K562 (cell line): ENCODE measurements around the gene CTDSPL2. TPM values are rescaled to one million over a fixed set of nuclear protein-coding genes. Genes with fewer than 3 reads are reported as not detected.
A peak's percentile ranks its signal among the peaks of the same experiment; 100 is the strongest.

ENCODE experiments used
- ATAC-seq: fragments of 200-7000 bp; cut with Tn5 transposase; 3 replicates; pipeline ENCODE4 v1.9.1; 2020; ENCODE audit warnings: moderate library complexity
- Bru-seq: library from RNA; stranded (reverse); fragments of 400-500 nt; gene quantifications from one replicate; lab custom pipeline; 2021; lab: Mats Ljungman, UMichigan
- BruChase-seq, 2 experiments: library from RNA; stranded (reverse); fragments of 400-500 nt; gene quantifications; one replicate each; lab custom pipeline; 2021; lab: Mats Ljungman, UMichigan
- BruUV-seq: library from RNA; stranded (reverse); fragments of 400-500 nt; replicated peaks from 2 replicates; lab custom pipeline; 2021; lab: Mats Ljungman, UMichigan
- CTCF ChIA-PET: fragments of 300-600 bp; formaldehyde crosslinking; extraction: SDS; loops from one replicate; lab custom pipeline; 2021; ENCODE audit warnings: low intra/inter-chr PET ratio; lab: Yijun Ruan, JAX
- POLR2A ChIA-PET: fragments of 300-600, 350-650 bp; sonication (Branson Sonifier 250); formaldehyde crosslinking; extraction: SDS; loops from one replicate; lab custom pipeline; 2021; ENCODE audit warnings: antibody characterized with exemption, inconsistent platforms; lab: Yijun Ruan, JAX
- DNase-seq, 4 experiments: peaks; one replicate each; pipeline versions ENCODE4 v3.0.0 to v3.0.0-alpha.2; 2011 to 2018; ENCODE audit warnings: low spot score in 3 of 4, mixed read lengths in 3 of 4; ENCODE audit errors: extremely low read depth in 1 of 4
- FAIRE-seq: peaks from 2 replicates; lab custom pipeline; 2011; peaks lifted over from hg19 to GRCh38; lab: Jason Lieb, UNC
- H2AFZ ChIP-seq: 2 replicates; pipeline ENCODE4 v1.6.0; 2011; ENCODE audit warnings: low read depth, low read length, control low read depth, inconsistent platforms
- H3K27ac ChIP-seq: fragments of 200-600 bp; 3 replicates; pipeline ENCODE4 v1.8.0; 2011; ENCODE audit warnings: low read depth, mild to moderate bottlenecking, control low read depth, inconsistent platforms, low read length, moderate library complexity, mixed read lengths; ENCODE audit errors: extremely low read depth
- H3K27me3 ChIP-seq, 2 experiments: fragments of 300-600 bp in 1 of 2; 2 replicates in 1 of 2; 3 replicates in 1 of 2; pipeline versions ENCODE4 v1.6.0 to v1.8.0; 2011; ENCODE audit warnings: inconsistent platforms in 2 of 2, low read length in 2 of 2, mild to moderate bottlenecking in 1 of 2, mixed read lengths in 1 of 2, moderate library complexity in 1 of 2; ENCODE audit not compliant: control insufficient read depth in 2 of 2, insufficient read depth in 2 of 2
- H3K36me3 ChIP-seq: fragments of 300-600 bp; 3 replicates; pipeline ENCODE4 v1.8.0; 2011; ENCODE audit warnings: mild to moderate bottlenecking, low read length, inconsistent platforms; ENCODE audit not compliant: control insufficient read depth, insufficient read depth
- H3K4me1 ChIP-seq, 2 experiments: fragments of 200-600 bp in 1 of 2; replicated peaks in 1 of 2; 2 replicates in 1 of 2; 3 replicates in 1 of 2; pipeline versions ENCODE4 v1.5.1 to v1.8.0; 2011; ENCODE audit warnings: inconsistent platforms in 2 of 2, low read length in 2 of 2, mild to moderate bottlenecking in 1 of 2, mixed read lengths in 1 of 2, moderate library complexity in 1 of 2; ENCODE audit not compliant: control insufficient read depth in 2 of 2, insufficient read depth in 2 of 2
- H3K4me2 ChIP-seq: 2 replicates; pipeline ENCODE4 v1.6.1; 2011; ENCODE audit warnings: low read length, control low read depth, inconsistent platforms, mixed read lengths; ENCODE audit not compliant: insufficient read depth
- H3K4me3 ChIP-seq: fragments of 200-600 bp; sonication (generic), shearing (Covaris generic); 2 replicates; pipeline ENCODE4 v1.5.1; 2016; ENCODE audit warnings: control low read depth, inconsistent platforms
- H3K79me2 ChIP-seq: fragments of 200-600 bp; 3 replicates; pipeline ENCODE4 v1.8.0; 2011; ENCODE audit warnings: low read length, inconsistent platforms; ENCODE audit not compliant: control insufficient read depth, insufficient read depth
- H3K9ac ChIP-seq, 2 experiments: 2 replicates each; pipeline versions ENCODE4 v1.6.0 to v1.6.1; 2011; ENCODE audit warnings: low read depth in 2 of 2, low read length in 2 of 2, control low read depth in 1 of 2, inconsistent platforms in 1 of 2, mild to moderate bottlenecking in 1 of 2, mixed read lengths in 1 of 2; ENCODE audit not compliant: insufficient read depth in 1 of 2
- H3K9me1 ChIP-seq: one replicate; pipeline ENCODE4 v1.6.0; 2011; ENCODE audit warnings: inconsistent platforms, mild to moderate bottlenecking, low read length, moderate library complexity; ENCODE audit not compliant: control insufficient read depth, insufficient read depth
- H3K9me3 ChIP-seq: replicated peaks from 2 replicates; pipeline ENCODE4 v1.5.1; 2011; ENCODE audit warnings: low read depth, low read length, inconsistent platforms; ENCODE audit not compliant: control insufficient read depth, insufficient read depth
- H4K20me1 ChIP-seq: replicated peaks from 2 replicates; pipeline ENCODE4 v1.6.1; 2011; ENCODE audit warnings: low read length, inconsistent platforms, mixed read lengths; ENCODE audit not compliant: control insufficient read depth, insufficient read depth
- BCL6 ChIP-seq: fragments of 250-450 bp; sonication (Bioruptor Pico); IDR thresholded peaks from 2 replicates; pipeline ENCODE4 v1.4.0; 2020
- BDP1 ChIP-seq: IDR thresholded peaks from 3 replicates; pipeline ENCODE4 v1.6.1; 2011; ENCODE audit not compliant: insufficient read length, insufficient read depth
- CBX3 ChIP-seq, 2 experiments: IDR thresholded peaks; 1 replicate in 1 of 2; 2 replicates in 1 of 2; pipeline ENCODE4 v1.6.1; 2012; ENCODE audit warnings: inconsistent platforms in 2 of 2, low read length in 2 of 2, borderline replicate concordance in 1 of 2, control low read depth in 1 of 2
- CHCHD3 ChIP-seq: fragments of 250-450 bp; sonication (Bioruptor Pico); IDR thresholded peaks from 2 replicates; pipeline ENCODE4 v2.1.2; 2022; ENCODE audit warnings: mild to moderate bottlenecking
- FOXK2 ChIP-seq, 2 experiments: fragments of 450-650 bp; IDR thresholded peaks in 1 of 2; conservative IDR thresholded peaks in 1 of 2; 2 replicates each; pipeline ENCODE4 v1.6.1; 2016; ENCODE audit warnings: low read depth in 2 of 2, mild to moderate bottlenecking in 1 of 2
- FOXM1 ChIP-seq, 2 experiments: fragments of 450-650 bp in 1 of 2; sonication (generic) in 1 of 2; formaldehyde crosslinking in 1 of 2; IDR thresholded peaks; 2 replicates each; pipeline versions ENCODE4 v1.6.1 to v1.9.0; 2017 to 2022; ENCODE audit warnings: low read depth in 2 of 2, mild to moderate bottlenecking in 2 of 2, missing genetic modification reagents in 1 of 2, moderate library complexity in 1 of 2
- HDAC2 ChIP-seq: fragments of 450-650 bp; IDR thresholded peaks from 2 replicates; pipeline ENCODE4 v1.6.1; 2016; ENCODE audit warnings: mild to moderate bottlenecking
- HDGF ChIP-seq: fragments of 450-650 bp; IDR thresholded peaks from 2 replicates; pipeline ENCODE4 v1.6.1; 2016
- PML ChIP-seq: IDR thresholded peaks from 2 replicates; pipeline ENCODE4 v1.6.1; 2012; ENCODE audit warnings: low read length, inconsistent platforms
- PRMT5 ChIP-seq: sonication (generic); formaldehyde crosslinking; IDR thresholded peaks from 2 replicates; pipeline ENCODE4 v1.5.0; 2020; ENCODE audit warnings: missing genetic modification reagents
- ZFP1 ChIP-seq: fragments of 450-650 bp; formaldehyde crosslinking; IDR thresholded peaks from 2 replicates; pipeline ENCODE4 v1.4.0; 2020; ENCODE audit warnings: mild to moderate bottlenecking, mixed read lengths
- ZFPM2 ChIP-seq: fragments of 250-450 bp; sonication (Bioruptor Pico); IDR thresholded peaks from 2 replicates; pipeline ENCODE4 v1.5.1; 2022; ENCODE audit warnings: mild to moderate bottlenecking
- ZNF76 ChIP-seq: fragments of 250-450 bp; sonication (Bioruptor Pico); IDR thresholded peaks from 2 replicates; pipeline ENCODE4 v1.4.0; 2020; ENCODE audit warnings: mild to moderate bottlenecking, moderate library complexity, borderline replicate concordance
- WGBS: fragments of 100-300 bp; shearing (Covaris generic); methylation state at CpG from one replicate; pipeline ENCODE4 v1.1.6; 2016; ENCODE audit warnings: low coverage, mixed read lengths; ENCODE audit not compliant: insufficient coverage; ENCODE audit errors: missing lambda C conversion rate; 5-methylcytosine and 5-hydroxymethylcytosine counted together
- in situ Hi-C: fragments of 300-500 bp; cut with MboI; formaldehyde crosslinking; loops from 4 replicates; pipeline ENCODE4 v1.15.0; 2018; ENCODE audit warnings: inconsistent platforms, mixed read lengths
- intact Hi-C: fragments of 100-400 bp; cut with micrococcal nuclease; formaldehyde crosslinking; loops from 2 replicates; pipeline ENCODE4 v1.14.2; 2022
- long read RNA-seq, 3 experiments: library from polyadenylated mRNA in 2 of 3; library from RNA in 1 of 3; unstranded in 2 of 3; stranded (forward) in 1 of 3; transcript quantifications; one replicate each; pipeline ENCODE4 v2.0.0, GENCODE V29; 2019 to 2022
- polyA minus RNA-seq, 3 experiments: library from RNA; depleted of rRNA, polyadenylated mRNA; stranded (reverse); fragments of >200 nt; gene quantifications; 2 replicates each; pipeline ENCODE4 v1.2.3, GENCODE V29; 2011
- polyA plus RNA-seq, 8 experiments: library from polyadenylated mRNA; depleted of rRNA in 4 of 8; stranded (reverse) in 5 of 8; unstranded in 3 of 8; fragments of >200 nt; fragmentation: Nextera tagmentation in 2 of 8; fragmentation: Illumina TruSeq in 1 of 8; extraction: Ambion mirVana in 2 of 8; extraction: Trizol in 1 of 8; gene quantifications; 2 replicates each; pipeline versions ENCODE4 v1.2.1 to v1.2.3, GENCODE V29; 2011 to 2014; ENCODE audit warnings: inconsistent platforms in 1 of 8, missing spikeins in 1 of 8
- total RNA-seq, 7 experiments: library from RNA; depleted of rRNA in 6 of 7; stranded (reverse); fragments of >200 nt in 6 of 7; fragmentation: Illumina TruSeq in 2 of 7; extraction: Trizol in 2 of 7; gene quantifications; 2 replicates each; pipeline versions ENCODE4 v1.2.1 to v1.2.3, GENCODE V29; 2011 to 2021; ENCODE audit warnings: low replicate concordance in 1 of 7

CTDSPL2 gene
- total RNA-seq (2011; cell fraction: chromatin; rRNA removed; ENCODE audit: low replicate concordance) = 146 and 232 TPM in 2 replicates
- 94.1 and 123 TPM in 2 replicates for total RNA-seq (2011; cell fraction: nucleolus; rRNA removed)
- 140 and 190 TPM in 2 replicates for total RNA-seq (2011; cell fraction: nucleoplasm; rRNA removed)
- 79.0 and 102 TPM in 2 replicates for total RNA-seq (2014; rRNA removed)
- total RNA-seq (2014; rRNA removed; fragmentation: Illumina TruSeq; extraction: Trizol) = 59.5 and 74.6 TPM in 2 replicates
- total RNA-seq (2015; rRNA removed; fragmentation: Illumina TruSeq; extraction: Trizol) = 71.1 and 74.9 TPM in 2 replicates
- 53.1 and 55.3 TPM in 2 replicates for total RNA-seq (2021)
- 45.5 and 67.1 TPM in 2 replicates for polyA plus RNA-seq (2011; rRNA removed)
- 13.5 and 17.9 TPM in 2 replicates for polyA plus RNA-seq (2011; cell fraction: cytosol; rRNA removed)
- polyA plus RNA-seq (2011; cell fraction: nucleus; rRNA removed) = 77.5 and 80.3 TPM in 2 replicates
- 31.4 and 52.7 TPM in 2 replicates for polyA plus RNA-seq (2012)
- polyA plus RNA-seq (2014; fragmentation: Illumina TruSeq; extraction: Trizol) = 50.1 and 51.6 TPM in 2 replicates
- 10 to 100 TPM; 16.8 to 36.0 TPM for polyA plus RNA-seq (2014; fragmentation: Nextera tagmentation; extraction: Ambion mirVana)
- 19.9 and 21.0 TPM in 2 replicates for polyA plus RNA-seq (2014; rRNA removed)
- polyA minus RNA-seq (2011; rRNA and poly(A)+ RNA removed) = 221 and 262 TPM in 2 replicates
- polyA minus RNA-seq (2011; cell fraction: cytosol; rRNA and poly(A)+ RNA removed) = 58.0 and 66.3 TPM in 2 replicates
- 89.9 and 134 TPM in 2 replicates for polyA minus RNA-seq (2011; cell fraction: nucleus; rRNA and poly(A)+ RNA removed)
- Bru-seq, nascent RNA = percentile 86 among the genes with signal in this experiment
- BruChase-seq, experiment 1, labeled RNA remaining after a 2-hour chase = percentile 90 among the genes with signal in this experiment
- BruChase-seq, experiment 2, labeled RNA remaining after a 6-hour chase = percentile 91 among the genes with signal in this experiment
- long read RNA-seq, experiment 1, full-length matches to known transcripts = 29 of 198 reads
- long read RNA-seq, experiment 1, partial matches to known transcripts = 142 of 198 reads
- long read RNA-seq, experiment 1, other reads (novel, unspliced or antisense) = 27 of 198 reads
- long read RNA-seq, experiment 2, partial matches to known transcripts = 0 of 17 reads
- long read RNA-seq, experiment 2, other reads (novel, unspliced or antisense) = 17 of 17 reads
- long read RNA-seq, experiment 3, full-length matches to known transcripts = 7 of 25 reads
- long read RNA-seq, experiment 3, partial matches to known transcripts = 16 of 25 reads
- long read RNA-seq, experiment 3, other reads (novel, unspliced or antisense) = 2 of 25 reads

DNA sequence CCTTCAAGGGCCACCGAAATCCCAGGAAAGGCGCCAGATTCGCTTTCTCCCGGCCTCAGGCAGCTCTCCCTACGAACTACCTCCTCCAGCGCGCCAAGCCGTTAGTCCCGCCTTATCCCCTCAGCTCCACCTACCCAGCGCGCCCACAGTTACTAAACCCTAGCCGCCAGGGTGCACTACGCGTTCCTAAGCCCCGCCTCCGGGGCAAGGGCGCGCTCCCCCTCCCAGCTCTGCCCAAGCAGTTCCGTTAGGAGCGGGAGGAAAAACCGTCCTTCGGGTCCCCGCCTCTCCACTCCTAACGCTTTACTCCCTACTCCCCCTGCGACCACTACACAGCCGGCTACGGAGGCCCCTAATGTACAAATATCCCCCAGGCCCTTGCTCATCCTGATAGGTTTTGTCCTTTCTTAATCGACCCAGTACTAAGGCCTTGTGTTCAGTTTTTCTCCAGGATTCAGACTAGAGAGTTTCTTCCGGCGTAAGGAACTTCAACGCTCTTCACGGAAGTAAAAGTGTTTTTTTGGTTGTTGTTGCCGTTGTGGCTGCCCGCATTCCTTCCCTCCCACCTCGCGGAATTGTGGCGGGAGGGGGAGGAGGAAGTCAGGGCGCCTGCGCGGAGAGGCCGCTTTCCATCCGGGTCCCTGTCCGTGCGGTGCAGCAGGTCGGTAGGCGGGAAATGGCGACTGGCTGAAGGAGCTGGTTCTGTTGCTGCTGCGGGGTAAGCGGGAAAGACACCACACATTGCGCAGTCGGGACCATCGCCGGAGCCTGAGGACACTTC is at the start of gene CTDSPL2:
CTDSPL2 (plus strand) TSS at position 655 of the 781 bp plus-strand sequence. CDS start 31,386 bp downstream, outside the sequence.
- Histone ChIP-seq H3K27me3 (no peaks in the 10 kb centered on the region), H3K27ac (peak within 1 kb of the TSS; percentile 98), H3K4me3 (peak within 1 kb of the TSS; percentile 73), H3K9me1 (no peaks in the 10 kb centered on the region), H3K4me1 (peaks cover 0 to 5% of the 10 kb centered on the region in 2 experiments; a peak in 1 of 5 replicates), H3K9ac (peak within 1 kb of the TSS; percentile 92 to 98), H3K79me2 (peaks cover 49% of the 10 kb centered on the region), H4K20me1 (0 out of 2 replicates have a peak, but pooled peaks cover 4% of the 10 kb centered on the region), H3K9me3 (no peaks in the 10 kb centered on the region), H3K4me2 (peak within 1 kb of the TSS; percentile 92), H3K36me3 (peaks cover 13% of the 10 kb centered on the region; the same call in 2 of the 3 replicates), H2AFZ (peak within 1 kb of the TSS; percentile 96)
- peak; percentile 91 to 98 (median 92) for DNase-seq
- ATAC-seq = peak; percentile 97
- peak; percentile 96 for FAIRE-seq
- WGBS = under 1% methylated on average over 46 of the region's 53 CpGs
- BruUV-seq = no TSS peak
- ChIA-PET CTCF (no interaction called here), POLR2A (interaction anchor here (0.5 to 5.3 kb wide), 27 partner anchors 8 to 1586 kb away, joined by 3 to 58 read pairs (median 3); partner anchors contain the start of gene GOLM2)
- in situ Hi-C loops = no loop called here
- intact Hi-C loops = loop anchor here (5.0 kb wide), 2 partner anchors 130 to 210 kb away; no protein-coding TSS in a partner anchor
- no peak for TF ChIP-seq ZFP1 (CRISPR knock-in tag)
- TF ChIP-seq BCL6 = no peak
- TF ChIP-seq PML = peak; percentile 61
- no peak for TF ChIP-seq CHCHD3 (CRISPR knock-in tag)
- TF ChIP-seq ZNF76 (CRISPR knock-in tag) = no peak
- peak in 1 of 2 experiments; percentile 12; a peak in 1 of 3 replicates for TF ChIP-seq CBX3 (IDR thresholded peaks at IDR 0.05; ENCODE audit: borderline replicate concordance in 1 of 2, low read length in 2 of 2)
- TF ChIP-seq FOXM1 (IDR thresholded peaks at IDR 0.05; ENCODE audit: low read depth) = peak; percentile 73
- no peak; the same call in 1 of the 2 replicates for TF ChIP-seq FOXM1 (CRISPR knock-in tag; IDR thresholded peaks at IDR 0.05; ENCODE audit: low read depth)
- TF ChIP-seq PRMT5 (CRISPR knock-in tag) = no peak
- no peak for TF ChIP-seq ZFPM2
- TF ChIP-seq FOXK2 (conservative IDR thresholded peaks at IDR 0.05 in 1 of 2, IDR thresholded peaks at IDR 0.05 in 1 of 2; ENCODE audit: low read depth in 2 of 2) = peak; percentile 93 to 96
- no peak for TF ChIP-seq BDP1
- TF ChIP-seq HDAC2 = peak; percentile 66
- TF ChIP-seq HDGF = no peak
